Neural cell (in vitro differentiated cells): ENCODE measurements around the gene HSPA5. TPM values are rescaled to one million over a fixed set of nuclear protein-coding genes. Genes with fewer than 3 reads are reported as not detected.
"Not testable (repeated sequence)": the region's sequence is repeated elsewhere in the genome, so short reads cannot be mapped to it uniquely, and the experiment has no call there.

Experiments used
- H2AFZ ChIP-seq: fragments of 200-600, 300-800 bp; sonication (generic), shearing (Covaris generic); 2 replicates; pipeline ENCODE4 v1.6.0; 2014; ENCODE audit warnings: low read depth, mild to moderate bottlenecking, antibody characterized with exemption, low read length, moderate library complexity
- H3F3A ChIP-seq: fragments of 200-600 bp; shearing (Covaris generic); 2 replicates; pipeline ENCODE4 v1.6.1; 2016; ENCODE audit warnings: mild to moderate bottlenecking, moderate library complexity, mixed read lengths, antibody characterized with exemption, low read length; ENCODE audit not compliant: insufficient read depth, poor library complexity, severe bottlenecking
- H3K27ac ChIP-seq: fragments of 200-600, 300-800 bp; sonication (generic), shearing (Covaris generic); 2 replicates; pipeline ENCODE4 v1.5.1; 2014; ENCODE audit warnings: mild to moderate bottlenecking, low read length, moderate library complexity
- H3K27me3 ChIP-seq: fragments of 300-800, 200-600 bp; sonication (generic), shearing (Covaris generic); 2 replicates; pipeline ENCODE4 v1.6.0; 2014; ENCODE audit warnings: mild to moderate bottlenecking, low read depth, low read length, moderate library complexity; ENCODE audit not compliant: insufficient read depth
- H3K36me3 ChIP-seq: fragments of 300-800, 200-600 bp; sonication (generic), shearing (Covaris generic); 2 replicates; pipeline ENCODE4 v1.5.1; 2014; ENCODE audit warnings: mild to moderate bottlenecking, antibody characterized with exemption, low read length, moderate library complexity; ENCODE audit not compliant: insufficient read depth
- H3K4me2 ChIP-seq: fragments of 300-800, 200-600 bp; sonication (generic), shearing (Covaris generic); 2 replicates; pipeline ENCODE4 v1.6.0; 2014; ENCODE audit warnings: mild to moderate bottlenecking, low read length
- H3K4me3 ChIP-seq: fragments of 300-800, 200-600 bp; sonication (generic), shearing (Covaris generic); 2 replicates; pipeline ENCODE4 v1.5.1; 2014; ENCODE audit warnings: mild to moderate bottlenecking, low read length, moderate library complexity
- H3K79me2 ChIP-seq: fragments of 200-600 bp; shearing (Covaris generic); replicated peaks from 2 replicates; pipeline ENCODE4 v1.6.0; 2014; ENCODE audit warnings: mild to moderate bottlenecking, low read length, moderate library complexity; ENCODE audit not compliant: insufficient read depth
- H3K9ac ChIP-seq: fragments of 300-800, 200-600 bp; sonication (generic), shearing (Covaris generic); 2 replicates; pipeline ENCODE4 v1.6.1; 2016; ENCODE audit warnings: mild to moderate bottlenecking, low read length, mixed read lengths
- H3K9me2 ChIP-seq: fragments of 200-600 bp; shearing (Covaris generic); 2 replicates; pipeline ENCODE4 v1.6.1; 2016; ENCODE audit warnings: mild to moderate bottlenecking, low read length, mixed read lengths; ENCODE audit not compliant: insufficient read depth
- H3K9me3 ChIP-seq: fragments of 200-600, 300-800 bp; sonication (generic), shearing (Covaris generic); 2 replicates; pipeline ENCODE4 v1.6.1; 2016; ENCODE audit warnings: mild to moderate bottlenecking, mixed run types, low read length, moderate library complexity, mixed read lengths
- H4K20me1 ChIP-seq: fragments of 200-600 bp; shearing (Covaris generic); 2 replicates; pipeline ENCODE4 v1.6.1; 2016; ENCODE audit warnings: mild to moderate bottlenecking, mixed run types; ENCODE audit not compliant: insufficient read depth
- CTCF ChIP-seq: fragments of 450-650 bp; IDR thresholded peaks from 2 replicates; pipeline ENCODE4 v1.5.1; 2014; ENCODE audit warnings: antibody characterized with exemption, mild to moderate bottlenecking, moderate library complexity; ENCODE audit not compliant: poor library complexity, severe bottlenecking
- EP300 ChIP-seq: fragments of 450-650 bp; conservative IDR thresholded peaks from 2 replicates; pipeline ENCODE4 v1.6.1; 2014; ENCODE audit warnings: antibody characterized with exemption, mild to moderate bottlenecking, moderate library complexity; ENCODE audit not compliant: poor library complexity, severe bottlenecking
- MXI1 ChIP-seq: fragments of 450-650 bp; conservative IDR thresholded peaks from 2 replicates; pipeline ENCODE4 v1.6.1; 2014; ENCODE audit warnings: antibody characterized with exemption, mild to moderate bottlenecking; ENCODE audit not compliant: poor library complexity, severe bottlenecking
- POLR2AphosphoS5 ChIP-seq: IDR thresholded peaks from 2 replicates; pipeline ENCODE4 v1.6.1; 2012
- RAD21 ChIP-seq: fragments of 450-650 bp; conservative IDR thresholded peaks from 2 replicates; pipeline ENCODE4 v1.6.1; 2014; ENCODE audit warnings: antibody characterized with exemption, mild to moderate bottlenecking, moderate library complexity
- REST ChIP-seq: IDR thresholded peaks from 2 replicates; pipeline ENCODE4 v1.6.1; 2012; ENCODE audit warnings: borderline replicate concordance
- SMC3 ChIP-seq: fragments of 450-650 bp; conservative IDR thresholded peaks from 2 replicates; pipeline ENCODE4 v1.6.1; 2014; ENCODE audit warnings: antibody characterized with exemption, mild to moderate bottlenecking, moderate library complexity; ENCODE audit not compliant: poor library complexity
- polyA plus RNA-seq: library from polyadenylated mRNA; depleted of rRNA; stranded (reverse); fragments of >200 nt; gene quantifications from 2 replicates; pipeline ENCODE4 v1.2.3, GENCODE V29; 2014

The HSPA5 gene
- polyA plus RNA-seq, 1 donor from 2014 or later: 17.6 TPM

DNA sequence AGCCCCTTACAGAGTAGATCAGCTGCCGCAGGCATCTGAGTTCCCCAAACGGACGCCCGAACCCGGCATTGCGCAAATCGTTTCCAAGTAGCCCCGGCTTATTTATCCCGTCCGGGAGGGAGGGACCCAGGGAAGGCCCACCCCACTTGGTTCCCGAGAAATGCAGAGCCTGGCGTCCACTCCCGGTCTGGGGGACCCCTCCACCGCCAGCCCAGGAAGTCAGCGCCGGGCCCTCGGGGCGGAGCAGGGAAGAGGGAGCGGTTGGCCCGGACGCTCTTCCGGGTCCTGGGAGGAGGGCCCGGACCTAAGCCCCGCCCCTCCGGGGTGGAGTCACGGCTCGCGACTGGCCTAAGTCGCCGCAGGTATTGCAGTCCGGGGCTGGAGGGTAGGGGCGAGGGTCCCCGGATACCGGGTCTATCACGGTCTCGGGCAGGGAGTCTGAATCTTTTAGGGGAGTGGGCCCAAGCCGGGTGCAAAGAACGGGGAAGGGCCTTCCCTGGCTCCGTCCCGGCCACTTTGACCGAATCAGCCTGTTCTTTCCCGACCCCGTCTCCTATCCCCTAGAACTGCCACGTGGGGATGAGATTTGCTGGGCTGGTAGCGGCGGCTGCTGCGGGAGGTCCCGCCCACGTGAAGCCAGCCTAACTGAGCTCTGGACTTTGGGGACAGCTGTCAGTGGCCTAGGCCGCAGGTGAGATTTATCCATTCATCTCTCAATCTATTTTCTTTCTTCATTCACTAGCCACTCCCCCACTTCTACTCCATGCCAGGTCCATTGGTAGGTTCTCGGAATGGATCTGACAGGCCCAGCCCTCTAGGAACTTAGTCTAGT, 40.7 kb downstream of the HSPA5 start, which contains the start of gene RABEPK:
RABEPK (plus strand) TSS at position 327 of the 832 bp plus-strand sequence. CDS start 2,472 bp downstream, outside the sequence.
- peak within 1 kb of the TSS; percentile 81 for H3K9ac ChIP-seq
- H3K36me3 ChIP-seq: no peaks in the 10 kb centered on the region
- peak within 1 kb of the TSS; percentile 74 for H2AFZ ChIP-seq
- H3K4me2 ChIP-seq: peak within 1 kb of the TSS; percentile 70
- peak; percentile 23 for TF ChIP-seq EP300
- no peak for TF ChIP-seq CTCF
- TF ChIP-seq POLR2AphosphoS5: no peak
- peak; percentile 17 for TF ChIP-seq SMC3
- TF ChIP-seq REST: peak; percentile 34
- TF ChIP-seq RAD21: peak; percentile 11
- peak; percentile 93 for TF ChIP-seq MXI1
- no peaks in the 10 kb centered on the region for H4K20me1 ChIP-seq
- no peaks in the 10 kb centered on the region for H3F3A ChIP-seq
- peak within 1 kb of the TSS; percentile 89 for H3K4me3 ChIP-seq
- H3K27me3 ChIP-seq: no peaks in the 10 kb centered on the region
- H3K9me2 ChIP-seq: no peaks in the 10 kb centered on the region
- H3K9me3 ChIP-seq: no peaks in the 10 kb centered on the region
- no peaks in the 10 kb centered on the region for H3K79me2 ChIP-seq
- H3K27ac ChIP-seq: peak within 1 kb of the TSS; percentile 69

GRCh38 chr9:125195591-125195990, 45.6 kb downstream of the HSPA5 start:
- H3K27ac ChIP-seq, H3K9me3 ChIP-seq, H3K4me2 ChIP-seq, H3K79me2 ChIP-seq, H2AFZ ChIP-seq, H3F3A ChIP-seq, H3K4me3 ChIP-seq, H3K27me3 ChIP-seq, H3K9ac ChIP-seq, H3K9me2 ChIP-seq, H4K20me1 ChIP-seq, H3K36me3 ChIP-seq: not testable (repeated sequence)

DNA sequence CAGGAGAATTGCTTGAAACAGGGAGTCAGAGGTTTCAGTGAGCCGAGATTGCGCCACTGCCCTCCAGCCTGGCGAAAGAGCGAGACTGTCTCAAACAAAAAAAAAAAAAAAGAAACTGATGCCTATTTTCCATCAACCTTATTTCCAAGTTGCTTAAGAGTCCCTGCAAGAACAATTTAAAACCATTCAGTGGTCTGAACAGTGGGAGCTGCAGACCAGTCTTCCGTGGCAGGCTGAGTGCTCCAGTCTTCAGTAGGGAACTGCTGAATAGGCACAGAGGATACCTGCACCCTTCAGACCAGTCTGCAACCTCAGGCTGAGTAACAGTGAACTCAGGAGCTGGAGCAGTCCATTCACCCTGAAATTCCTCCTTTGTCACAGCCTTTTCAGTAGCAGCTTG, 46.7 kb downstream of the HSPA5 start:
- H3K27me3 ChIP-seq, H3K27ac ChIP-seq, H3K4me3 ChIP-seq, H3K9ac ChIP-seq, H3K79me2 ChIP-seq, H3F3A ChIP-seq, H3K9me3 ChIP-seq, H4K20me1 ChIP-seq, H3K36me3 ChIP-seq, H3K4me2 ChIP-seq, H2AFZ ChIP-seq, H3K9me2 ChIP-seq: not testable (repeated sequence)
